H9 (cell line): Measurements from ENCODE around the gene SEC11A. TPM values are rescaled to one million over a fixed set of nuclear protein-coding genes. Genes with fewer than 3 reads are reported as not detected.
A peak's percentile ranks its signal among the peaks of the same experiment; 100 is the strongest.

Experiments
- DNase-seq: peaks from one replicate; pipeline ENCODE4 v3.0.0-alpha.2; 2017
- H2AFZ ChIP-seq: one replicate; pipeline ENCODE4 v1.6.1; 2013; ENCODE audit warnings: mild to moderate bottlenecking, low read length, control low read depth, moderate library complexity
- H2AK5ac ChIP-seq: 2 replicates; pipeline ENCODE4 v1.6.1; 2013; ENCODE audit warnings: low read length, control low read depth, mixed read lengths; ENCODE audit not compliant: insufficient read length
- H2BK120ac ChIP-seq: one replicate; pipeline ENCODE4 v1.6.1; 2013; ENCODE audit warnings: low read depth, mild to moderate bottlenecking, low read length, control low read depth, inconsistent platforms; ENCODE audit not compliant: poor library complexity, severe bottlenecking
- H2BK12ac ChIP-seq: 2 replicates; pipeline ENCODE4 v1.6.1; 2013; ENCODE audit warnings: low read length, control low read depth, mixed read lengths, low read depth; ENCODE audit not compliant: insufficient read length
- H2BK15ac ChIP-seq: 2 replicates; pipeline ENCODE4 v1.6.1; 2013; ENCODE audit warnings: low read depth, low read length, control low read depth
- H2BK20ac ChIP-seq: one replicate; pipeline ENCODE4 v1.6.1; 2013; ENCODE audit warnings: low read depth, mild to moderate bottlenecking, low read length, control low read depth, inconsistent platforms; ENCODE audit not compliant: poor library complexity, severe bottlenecking
- H2BK5ac ChIP-seq: 2 replicates; pipeline ENCODE4 v1.6.1; 2013; ENCODE audit warnings: low read length, control low read depth, mixed read lengths; ENCODE audit not compliant: insufficient read length
- H3K14ac ChIP-seq: 2 replicates; pipeline ENCODE4 v1.6.1; 2013; ENCODE audit warnings: low read length, control low read depth; ENCODE audit not compliant: insufficient read depth
- H3K18ac ChIP-seq: 2 replicates; pipeline ENCODE4 v1.6.1; 2013; ENCODE audit warnings: low read depth, mild to moderate bottlenecking, mixed read lengths, low read length, control low read depth; ENCODE audit not compliant: insufficient read length
- H3K23ac ChIP-seq: 2 replicates; pipeline ENCODE4 v1.6.1; 2013; ENCODE audit warnings: low read length, control low read depth, mixed read lengths, low read depth; ENCODE audit not compliant: insufficient read length
- H3K23me2 ChIP-seq: 2 replicates; pipeline ENCODE4 v1.6.1; 2013; ENCODE audit warnings: low read depth, mild to moderate bottlenecking, mixed read lengths, low read length, control low read depth; ENCODE audit not compliant: insufficient read length, poor library complexity, severe bottlenecking
- H3K27ac ChIP-seq: 2 replicates; pipeline ENCODE4 v1.5.1; 2013; ENCODE audit warnings: low read length, control low read depth, mixed read lengths, low read depth; ENCODE audit not compliant: insufficient read length
- H3K27me3 ChIP-seq: 2 replicates; pipeline ENCODE4 v1.6.1; 2013; ENCODE audit warnings: low read length, control low read depth, inconsistent platforms; ENCODE audit not compliant: insufficient read depth
- H3K4ac ChIP-seq: 2 replicates; pipeline ENCODE4 v1.6.1; 2013; ENCODE audit warnings: low read depth, mild to moderate bottlenecking, control low read depth, inconsistent platforms, low read length, moderate library complexity
- H3K4me1 ChIP-seq: 2 replicates; pipeline ENCODE4 v1.6.1; 2013; ENCODE audit warnings: low read length, control low read depth, inconsistent platforms; ENCODE audit not compliant: insufficient read depth
- H3K4me2 ChIP-seq: 2 replicates; pipeline ENCODE4 v1.6.1; 2013; ENCODE audit warnings: low read length, control low read depth, mixed read lengths; ENCODE audit not compliant: insufficient read length, insufficient read depth
- H3K56ac ChIP-seq: 2 replicates; pipeline ENCODE4 v1.6.1; 2013; ENCODE audit warnings: low read depth, mild to moderate bottlenecking, mixed read lengths, low read length, control low read depth; ENCODE audit not compliant: insufficient read length
- H3K79me1 ChIP-seq: 2 replicates; pipeline ENCODE4 v1.6.1; 2013; ENCODE audit warnings: low read depth, mild to moderate bottlenecking, moderate library complexity, low read length, control low read depth, inconsistent platforms; ENCODE audit not compliant: insufficient read depth, poor library complexity, severe bottlenecking
- H3K79me2 ChIP-seq: 2 replicates; pipeline ENCODE4 v1.6.1; 2013; ENCODE audit warnings: low read length, control low read depth, inconsistent platforms; ENCODE audit not compliant: insufficient read depth
- H3K9ac ChIP-seq: 2 replicates; pipeline ENCODE4 v1.6.1; 2013; ENCODE audit warnings: low read length, control low read depth, mixed read lengths; ENCODE audit not compliant: insufficient read length; ENCODE audit errors: extremely low read depth
- H3K9me3 ChIP-seq: one replicate; pipeline ENCODE4 v1.6.1; 2013; ENCODE audit warnings: low read depth, low read length, inconsistent platforms; ENCODE audit not compliant: control insufficient read depth
- H3T11ph ChIP-seq: one replicate; pipeline ENCODE4 v1.6.1; 2013; ENCODE audit warnings: mild to moderate bottlenecking, low read length, control low read depth, inconsistent platforms
- H4K20me1 ChIP-seq: one replicate; pipeline ENCODE4 v1.6.1; 2013; ENCODE audit not compliant: control insufficient read depth, insufficient read length, insufficient read depth
- H4K5ac ChIP-seq: 2 replicates; pipeline ENCODE4 v1.6.1; 2013; ENCODE audit warnings: low read depth, mild to moderate bottlenecking, mixed read lengths, low read length, control low read depth; ENCODE audit not compliant: insufficient read length
- H4K8ac ChIP-seq: replicated peaks from 2 replicates; pipeline ENCODE4 v1.6.1; 2013; ENCODE audit warnings: low read length, control low read depth, mixed read lengths, low read depth; ENCODE audit not compliant: insufficient read length
- H4K91ac ChIP-seq: 2 replicates; pipeline ENCODE4 v1.6.1; 2013; ENCODE audit warnings: low read depth, mild to moderate bottlenecking, moderate library complexity, mixed read lengths, low read length, control low read depth; ENCODE audit not compliant: insufficient read length
- H3K27ac Mint-ChIP-seq, 3 experiments: 2 replicates in 2 of 3; 3 replicates in 1 of 3; pipeline ENCODE4 v1.8.0; 2020 to 2021; ENCODE audit warnings: mixed read lengths in 3 of 3, mild to moderate bottlenecking in 1 of 3, moderate library complexity in 1 of 3
- H3K27me3 Mint-ChIP-seq: 2 replicates; pipeline ENCODE4 v1.8.0; 2021; ENCODE audit warnings: low read depth, mild to moderate bottlenecking, moderate library complexity, mixed read lengths
- H3K36me3 Mint-ChIP-seq, 3 experiments: 2 replicates in 2 of 3; 3 replicates in 1 of 3; pipeline ENCODE4 v1.8.0; 2020 to 2021; ENCODE audit warnings: low read depth in 3 of 3, mixed read lengths in 3 of 3; ENCODE audit not compliant: insufficient read depth in 1 of 3
- H3K4me1 Mint-ChIP-seq, 2 experiments: 2 replicates each; pipeline ENCODE4 v1.8.0; 2020; ENCODE audit warnings: mixed read lengths in 2 of 2
- H3K4me3 Mint-ChIP-seq, 2 experiments: 2 replicates in 1 of 2; 3 replicates in 1 of 2; pipeline ENCODE4 v1.8.0; 2020 to 2021; ENCODE audit warnings: mild to moderate bottlenecking in 2 of 2, mixed read lengths in 2 of 2, moderate library complexity in 1 of 2
- H3K9me3 Mint-ChIP-seq, 2 experiments: 2 replicates in 1 of 2; 3 replicates in 1 of 2; pipeline ENCODE4 v1.8.0; 2020; ENCODE audit warnings: mild to moderate bottlenecking in 2 of 2, mixed read lengths in 2 of 2, moderate library complexity in 1 of 2
- CTCF ChIP-seq: fragments of 200-600 bp; sonication (generic); conservative IDR thresholded peaks from 3 replicates; pipeline ENCODE4 v1.8.0; 2021; ENCODE audit warnings: antibody characterized with exemption, mild to moderate bottlenecking
- WGBS: extraction: QIAGEN DNeasy Blood & Tissue Kit; methylation state at CpG from one replicate; pipeline ENCODE4 v1.1.7; 2013; ENCODE audit warnings: missing lambda C conversion rate, low lambda C conversion rate, mixed read lengths; ENCODE audit not compliant: insufficient read length; ENCODE audit errors: extremely low coverage; 5-methylcytosine and 5-hydroxymethylcytosine counted together
- total RNA-seq: library from RNA; stranded (reverse); gene quantifications from 2 replicates; pipeline ENCODE4 v1.2.1, GENCODE V29; 2021

Gene SEC11A
- total RNA-seq, 1 experiment from 2014 or later, result 250 TPM

DNA sequence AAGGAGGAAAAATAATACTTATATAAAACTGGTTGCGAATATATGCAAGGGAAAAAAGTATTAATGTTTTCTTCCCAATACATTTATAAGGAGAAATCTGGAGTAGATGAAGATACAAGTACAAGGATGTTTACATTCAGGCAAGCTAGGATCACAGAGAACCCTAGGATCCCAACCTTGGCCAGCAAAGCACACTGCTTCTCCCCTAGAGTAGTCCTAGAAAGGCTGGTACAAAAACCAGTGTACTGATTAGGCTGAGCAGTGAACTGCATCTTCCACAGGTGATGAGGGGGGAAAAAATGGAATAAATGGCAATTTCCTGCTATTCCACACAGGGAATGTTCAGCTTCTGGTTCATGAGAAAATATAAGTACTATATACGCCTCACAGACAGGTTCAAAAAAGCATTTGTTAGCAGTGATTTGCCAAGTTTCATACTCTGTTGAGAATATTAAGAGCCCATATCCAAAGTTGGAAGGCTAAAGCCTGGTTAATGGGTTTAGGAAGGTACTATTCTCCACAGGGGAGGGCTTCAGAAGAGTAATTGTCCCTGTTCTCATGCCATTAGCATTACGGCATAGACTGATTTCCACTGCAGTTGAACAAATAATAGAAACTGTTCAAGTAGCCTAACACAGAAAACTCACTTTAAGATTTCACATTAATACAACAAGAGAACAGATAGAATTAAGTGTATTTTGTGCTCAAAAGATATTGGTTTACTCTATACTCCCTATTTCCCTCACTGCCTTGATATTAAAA lies 47.5 kb downstream of the SEC11A start:
- 0 out of 7 replicates have a peak overlapping the region, but pooled peaks of 1 of the 3 experiments have one; percentile 29 for H3K27ac Mint-ChIP-seq
- no peak overlapping the region for H3K18ac ChIP-seq
- TF ChIP-seq CTCF, result no peak
- H3K23ac ChIP-seq, result no peak overlapping the region
- H2BK120ac ChIP-seq, result no peak overlapping the region
- WGBS, result no CpG with 5 or more reads among the region's 3 CpGs
- no peak overlapping the region for H2BK15ac ChIP-seq
- no peaks in the 10 kb centered on the region for H3K23me2 ChIP-seq
- H3K36me3 Mint-ChIP-seq, result peaks cover 23 to 66% (median 65%) of the 10 kb centered on the region in 3 experiments
- no peaks in the 10 kb centered on the region for H4K20me1 ChIP-seq
- no peak overlapping the region for H3K14ac ChIP-seq
- no peak overlapping the region for H4K5ac ChIP-seq
- no peak overlapping the region for H4K8ac ChIP-seq
- no peaks in the 10 kb centered on the region for H3K9me3 ChIP-seq
- 0 out of 2 replicates have a peak, but pooled peaks cover 2% of the 10 kb centered on the region for H3K79me2 ChIP-seq
- no peak overlapping the region for H2AFZ ChIP-seq
- no peak overlapping the region for H3K27ac ChIP-seq
- no peaks in the 10 kb centered on the region for H3K4me1 ChIP-seq
- H3K27me3 ChIP-seq, result no peaks in the 10 kb centered on the region
- no peak overlapping the region for H3K4me2 ChIP-seq
- H3K27me3 Mint-ChIP-seq, result no peaks in the 10 kb centered on the region
- H2BK12ac ChIP-seq, result no peak overlapping the region
- H4K91ac ChIP-seq, result no peak overlapping the region
- H3K4ac ChIP-seq, result no peak overlapping the region
- H3K56ac ChIP-seq, result no peak overlapping the region
- DNase-seq, result no peak
- no peak overlapping the region for H2BK5ac ChIP-seq
- H2BK20ac ChIP-seq, result no peak overlapping the region
- no peak overlapping the region for H3T11ph ChIP-seq
- no peak overlapping the region for H2AK5ac ChIP-seq
- no peak overlapping the region for H3K4me3 Mint-ChIP-seq
- no peak overlapping the region for H3K9ac ChIP-seq
- no peaks in the 10 kb centered on the region for H3K79me1 ChIP-seq
- H3K4me1 Mint-ChIP-seq, result no peaks in the 10 kb centered on the region
- H3K9me3 Mint-ChIP-seq, result peaks cover 0 to 2% of the 10 kb centered on the region in 2 experiments; a peak in 1 of 5 replicates
